Adipose tissue (tissue), 3 donors: ENCODE results near the gene CPEB4. TPM values are rescaled to one million over a fixed set of nuclear protein-coding genes. Genes with fewer than 3 reads are reported as not detected.

Source experiments
- H3K27ac ChIP-seq: one replicate; pipeline ENCODE4 v1.5.1; 2013; ENCODE audit warnings: low read depth, low read length
- WGBS, 3 donors: extraction: QIAGEN DNeasy Blood & Tissue Kit; methylation state at CpG; one replicate each; pipeline ENCODE4 v1.1.7; 2013; 5-methylcytosine and 5-hydroxymethylcytosine counted together
- polyA plus RNA-seq, 3 donors: library from polyadenylated mRNA; stranded (reverse); fragments of 200-250 nt; gene quantifications; one replicate each; pipeline ENCODE4 v1.2.3, GENCODE V29; 2013
- donor health status: healthy with polysubstance abuse.
- donor health status: Bipolar disorder and iron deficiency.
- donor health status: healthy.

The CPEB4 gene
- polyA plus RNA-seq, 3 donors, result 6.5 to 21.4 (median 11.0) TPM

- H3K27ac ChIP-seq, result no peak overlapping the region
- WGBS, 3 donors, result 58 to 61% (median 60%) methylated on average over 2 of the region's 2 CpGs
These were observed 72.8 kb downstream of the CPEB4 start for GRCh38 chr5:173960986-173961385.

GRCh38 chr5:173961418-173961817 is 73.3 kb downstream of the CPEB4 start:
- H3K27ac ChIP-seq, result no peak overlapping the region
- WGBS, 3 donors, result 21 to 34% (median 25%) methylated on average over 1 of the region's 1 CpG

- H3K27ac ChIP-seq, result no peak overlapping the region
- 85 to 95% (median 88%) methylated on average over 3 of the region's 3 CpGs for WGBS, 3 donors
These were observed 74.4 kb downstream of the CPEB4 start for GRCh38 chr5:173962436-173962972.

GRCh38 chr5:173963182-173963838 is 75.2 kb downstream of the CPEB4 start:
- 49 to 65% (median 57%) methylated on average over 10 of the region's 10 CpGs for WGBS, 3 donors
- no peak overlapping the region for H3K27ac ChIP-seq

- no peak overlapping the region for H3K27ac ChIP-seq
- WGBS, 3 donors, result 60 to 77% (median 75%) methylated on average over 19 of the region's 19 CpGs
These were observed 75.8 kb downstream of the CPEB4 start for GRCh38 chr5:173963867-173964441.

- H3K27ac ChIP-seq, result no peak overlapping the region
- WGBS, 3 donors, result 71 to 84% (median 79%) methylated on average over 1 of the region's 1 CpG
These were observed 76.4 kb downstream of the CPEB4 start for GRCh38 chr5:173964506-173964905.

GRCh38 chr5:173967241-173967640 is 79.1 kb downstream of the CPEB4 start:
- no peak overlapping the region for H3K27ac ChIP-seq
- 49 to 64% (median 50%) methylated on average over 4 of the region's 4 CpGs for WGBS, 3 donors

GRCh38 chr5:173968154-173968797 is 80.1 kb downstream of the CPEB4 start:
- no peak overlapping the region for H3K27ac ChIP-seq
- WGBS, 3 donors, result 66 to 79% (median 72%) methylated on average over 9 of the region's 9 CpGs

GRCh38 chr5:173969167-173970049 is 81.3 kb downstream of the CPEB4 start:
- no peak overlapping the region for H3K27ac ChIP-seq
- 63 to 82% (median 78%) methylated on average over 12 of the region's 12 CpGs for WGBS, 3 donors

- 77 to 90% (median 80%) methylated on average over 18 of the region's 18 CpGs for WGBS, 3 donors
These were observed 82.9 kb downstream of the CPEB4 start for GRCh38 chr5:173970878-173971650.

GRCh38 chr5:173971681-173972345 is 83.7 kb downstream of the CPEB4 start:
- H3K27ac ChIP-seq, result no peak overlapping the region
- 89 to 97% (median 92%) methylated on average over 5 of the region's 5 CpGs for WGBS, 3 donors

More at GRCh38 chr5:173970878-173971650, 82.9 kb downstream of the CPEB4 start:
- no peak overlapping the region for H3K27ac ChIP-seq

GRCh38 chr5:173972607-173972924 is 84.4 kb downstream of the CPEB4 start:
- no peak overlapping the region for H3K27ac ChIP-seq

GRCh38 chr5:173972925-173973615 is 84.9 kb downstream of the CPEB4 start:
- WGBS, 3 donors, result 1 to 5% (median 2%) methylated on average over 30 of the region's 30 CpGs
- no peak overlapping the region for H3K27ac ChIP-seq

More at GRCh38 chr5:173972607-173972924, 84.4 kb downstream of the CPEB4 start:
- 66 to 67% (median 67%) methylated on average over 6 of the region's 6 CpGs for WGBS, 3 donors

- 4 to 17% (median 15%) methylated on average over 13 of the region's 13 CpGs for WGBS, 3 donors
- H3K27ac ChIP-seq, result no peak overlapping the region
These were observed 85.4 kb downstream of the CPEB4 start for GRCh38 chr5:173973616-173973969.

- WGBS, 3 donors, result 59 to 80% (median 64%) methylated on average over 5 of the region's 5 CpGs
- no peak overlapping the region for H3K27ac ChIP-seq
These were observed 86.6 kb downstream of the CPEB4 start for GRCh38 chr5:173974688-173975239.

- H3K27ac ChIP-seq, result no peak overlapping the region
- 70 to 78% (median 73%) methylated on average over 5 of the region's 5 CpGs for WGBS, 3 donors
These were observed 93.1 kb downstream of the CPEB4 start for GRCh38 chr5:173981185-173981761.
